CD4-positive, alpha-beta T cell (primary cell): ENCODE data around the gene PRM1. TPM values are rescaled to one million over a fixed set of nuclear protein-coding genes. Genes with fewer than 3 reads are reported as not detected.

ENCODE experiments used
- ATAC-seq: fragments of 200-7000 bp; cut with Tn5 transposase; one replicate; pipeline ENCODE4 v1.10.0; 2022; ENCODE audit warnings: mild to moderate bottlenecking; ENCODE audit not compliant: poor library complexity
- CTCF ChIA-PET: fragments of 350-600 bp; sonication (Branson Sonifier 250); formaldehyde crosslinking; loops from one replicate; lab custom pipeline; 2021; ENCODE audit warnings: antibody characterized with exemption, inconsistent platforms; lab: Charles Lee
- POLR2A ChIA-PET: fragments of 350-600 bp; sonication (Branson Sonifier 250); formaldehyde crosslinking; loops from one replicate; lab custom pipeline; 2021; ENCODE audit warnings: antibody characterized with exemption, inconsistent platforms; lab: Charles Lee
- DNase-seq, 14 experiments: peaks; one replicate each; pipeline ENCODE4 v3.0.0-alpha.2; 2013 to 2020; ENCODE audit warnings: mixed read lengths in 2 of 14
- H3K27ac ChIP-seq, 2 donors: one replicate each; pipeline versions ENCODE4 v1.5.1 to v1.7.0; 2013; ENCODE audit warnings: low read length in 2 of 2, low read depth in 1 of 2, mild to moderate bottlenecking in 1 of 2
- H3K27me3 ChIP-seq, 2 experiments: 1 replicate in 1 of 2; 2 replicates in 1 of 2; pipeline versions ENCODE4 v1.6.1 to v1.7.0; 2013; ENCODE audit warnings: low read length in 2 of 2, control low read depth in 1 of 2, mild to moderate bottlenecking in 1 of 2, moderate library complexity in 1 of 2; ENCODE audit not compliant: insufficient read depth in 2 of 2, control insufficient read depth in 1 of 2
- H3K36me3 ChIP-seq: one replicate; pipeline ENCODE4 v1.6.1; 2013; ENCODE audit warnings: low read length, control low read depth; ENCODE audit not compliant: insufficient read depth
- H3K4me1 ChIP-seq: one replicate; pipeline ENCODE4 v1.6.1; 2013; ENCODE audit warnings: low read length, control low read depth; ENCODE audit not compliant: insufficient read depth
- H3K4me3 ChIP-seq: one replicate; pipeline ENCODE4 v1.5.1; 2013; ENCODE audit warnings: mild to moderate bottlenecking, low read length, moderate library complexity
- H3K9me3 ChIP-seq, 2 experiments: 1 replicate in 1 of 2; 2 replicates in 1 of 2; pipeline versions ENCODE4 v1.6.1 to v1.7.0; 2013; ENCODE audit warnings: low read length in 2 of 2, mild to moderate bottlenecking in 2 of 2, control low read depth in 1 of 2, moderate library complexity in 1 of 2; ENCODE audit not compliant: control insufficient read depth in 1 of 2, insufficient read depth in 1 of 2
- H3K27ac Mint-ChIP-seq: one replicate; pipeline ENCODE4 v1.8.0; 2020; ENCODE audit warnings: mixed read lengths
- H3K27me3 Mint-ChIP-seq: one replicate; pipeline ENCODE4 v1.8.0; 2021; ENCODE audit warnings: mixed read lengths
- H3K36me3 Mint-ChIP-seq: one replicate; pipeline ENCODE4 v1.8.0; 2021; ENCODE audit warnings: low read depth, mixed read lengths
- H3K4me1 Mint-ChIP-seq: one replicate; pipeline ENCODE4 v1.8.0; 2021; ENCODE audit warnings: low read depth, mixed read lengths
- H3K4me3 Mint-ChIP-seq: one replicate; pipeline ENCODE4 v1.8.0; 2020; ENCODE audit warnings: mild to moderate bottlenecking, mixed read lengths
- H3K9me3 Mint-ChIP-seq: one replicate; pipeline ENCODE4 v1.8.0; 2020; ENCODE audit warnings: mixed read lengths
- intact Hi-C, 2 experiments: fragments of 100-400 bp; cut with DNase I in 1 of 2; cut with micrococcal nuclease in 1 of 2; formaldehyde crosslinking; loops; one replicate each; pipeline versions ENCODE4 v1.15.1 to v1.9.0; 2023 to 2025; cut with DNase I, micrococcal nuclease
- total RNA-seq, 174 experiments: library from RNA in 2 of 174; stranded (reverse) in 2 of 174; gene quantifications; one replicate each; pipeline ENCODE4 v1.2.3 and lab custom pipeline; 2021 to 2026
- TF ChIP-seq, protein P1 (sequence below): fragments of 200-600 bp; IDR thresholded peaks from one replicate; pipeline ENCODE4 v1.8.0; 2022; ENCODE audit warnings: antibody characterized with exemption, mild to moderate bottlenecking

The PRM1 gene
- total RNA-seq, 2 experiments from 2014 or later, result not detected

DNA sequence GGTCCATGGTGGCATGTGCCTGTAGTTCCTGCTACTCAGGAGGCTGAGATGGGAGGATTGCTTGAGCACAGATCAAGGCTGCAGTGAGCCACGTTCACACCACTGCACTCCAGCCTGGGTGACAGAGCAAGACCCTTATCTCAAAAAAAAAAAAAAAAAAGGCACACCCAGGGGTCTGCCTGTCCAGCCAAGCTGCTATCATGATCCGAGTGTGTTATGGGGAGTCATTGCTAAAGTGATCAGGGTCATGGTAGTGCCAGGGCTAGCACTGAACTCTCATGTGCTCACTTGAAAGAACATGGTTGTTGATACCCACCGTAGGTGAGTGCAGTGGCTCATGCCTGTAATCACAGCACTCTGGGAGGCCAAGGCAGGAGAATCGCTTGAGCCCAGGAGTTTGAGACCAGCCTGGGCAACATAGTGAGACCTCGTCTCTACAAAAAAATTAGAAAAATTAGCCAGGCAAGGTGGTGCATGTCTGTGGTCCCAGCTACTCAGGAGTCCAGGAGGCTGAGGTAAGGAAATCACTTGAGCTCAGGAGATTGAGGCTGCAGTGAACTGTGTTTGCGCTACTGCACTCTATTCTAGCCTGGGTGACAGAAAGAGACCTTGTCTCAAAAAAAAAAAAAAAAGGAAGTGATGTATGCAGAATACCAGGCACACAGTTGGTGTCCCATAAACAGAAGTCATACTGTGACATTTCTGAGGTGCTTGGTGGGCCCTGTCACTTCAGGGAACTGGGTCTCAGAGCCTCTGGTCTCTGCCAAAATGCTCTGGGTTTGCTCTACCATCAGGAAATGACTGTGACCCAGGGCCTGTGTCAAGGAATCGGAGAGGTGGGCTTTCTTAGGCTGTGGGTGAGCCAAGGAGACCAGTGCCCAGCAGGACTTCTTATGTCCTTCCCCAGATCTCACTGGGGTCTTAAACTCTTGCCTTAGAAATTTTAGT is 2.2 kb downstream of the PRM1 start:
- DNase-seq, result no peak
- TF ChIP-seq, protein P1, sequence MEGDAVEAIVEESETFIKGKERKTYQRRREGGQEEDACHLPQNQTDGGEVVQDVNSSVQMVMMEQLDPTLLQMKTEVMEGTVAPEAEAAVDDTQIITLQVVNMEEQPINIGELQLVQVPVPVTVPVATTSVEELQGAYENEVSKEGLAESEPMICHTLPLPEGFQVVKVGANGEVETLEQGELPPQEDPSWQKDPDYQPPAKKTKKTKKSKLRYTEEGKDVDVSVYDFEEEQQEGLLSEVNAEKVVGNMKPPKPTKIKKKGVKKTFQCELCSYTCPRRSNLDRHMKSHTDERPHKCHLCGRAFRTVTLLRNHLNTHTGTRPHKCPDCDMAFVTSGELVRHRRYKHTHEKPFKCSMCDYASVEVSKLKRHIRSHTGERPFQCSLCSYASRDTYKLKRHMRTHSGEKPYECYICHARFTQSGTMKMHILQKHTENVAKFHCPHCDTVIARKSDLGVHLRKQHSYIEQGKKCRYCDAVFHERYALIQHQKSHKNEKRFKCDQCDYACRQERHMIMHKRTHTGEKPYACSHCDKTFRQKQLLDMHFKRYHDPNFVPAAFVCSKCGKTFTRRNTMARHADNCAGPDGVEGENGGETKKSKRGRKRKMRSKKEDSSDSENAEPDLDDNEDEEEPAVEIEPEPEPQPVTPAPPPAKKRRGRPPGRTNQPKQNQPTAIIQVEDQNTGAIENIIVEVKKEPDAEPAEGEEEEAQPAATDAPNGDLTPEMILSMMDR, result no peak
- intact Hi-C loops, result no loop called here
- H3K9me3 ChIP-seq, result no peaks in the 10 kb centered on the region
- H3K4me3 ChIP-seq, result no peak overlapping the region
- ATAC-seq, result no peak
- ChIA-PET POLR2A (interaction anchor here (1.3 kb wide), 1 partner anchor 19 kb away, joined by 3 read pairs; no protein-coding TSS in a partner anchor), CTCF (no interaction called here)
- no peaks in the 10 kb centered on the region for H3K9me3 Mint-ChIP-seq
- no peaks in the 10 kb centered on the region for H3K27me3 ChIP-seq
- no peak overlapping the region for H3K4me3 Mint-ChIP-seq
- H3K27ac ChIP-seq, result no peak overlapping the region
- no peak overlapping the region for H3K27ac Mint-ChIP-seq
- no peaks in the 10 kb centered on the region for H3K4me1 Mint-ChIP-seq
- H3K36me3 ChIP-seq, result no peaks in the 10 kb centered on the region
- no peaks in the 10 kb centered on the region for H3K36me3 Mint-ChIP-seq
- H3K27me3 Mint-ChIP-seq, result no peaks in the 10 kb centered on the region
- no peaks in the 10 kb centered on the region for H3K4me1 ChIP-seq

DNA sequence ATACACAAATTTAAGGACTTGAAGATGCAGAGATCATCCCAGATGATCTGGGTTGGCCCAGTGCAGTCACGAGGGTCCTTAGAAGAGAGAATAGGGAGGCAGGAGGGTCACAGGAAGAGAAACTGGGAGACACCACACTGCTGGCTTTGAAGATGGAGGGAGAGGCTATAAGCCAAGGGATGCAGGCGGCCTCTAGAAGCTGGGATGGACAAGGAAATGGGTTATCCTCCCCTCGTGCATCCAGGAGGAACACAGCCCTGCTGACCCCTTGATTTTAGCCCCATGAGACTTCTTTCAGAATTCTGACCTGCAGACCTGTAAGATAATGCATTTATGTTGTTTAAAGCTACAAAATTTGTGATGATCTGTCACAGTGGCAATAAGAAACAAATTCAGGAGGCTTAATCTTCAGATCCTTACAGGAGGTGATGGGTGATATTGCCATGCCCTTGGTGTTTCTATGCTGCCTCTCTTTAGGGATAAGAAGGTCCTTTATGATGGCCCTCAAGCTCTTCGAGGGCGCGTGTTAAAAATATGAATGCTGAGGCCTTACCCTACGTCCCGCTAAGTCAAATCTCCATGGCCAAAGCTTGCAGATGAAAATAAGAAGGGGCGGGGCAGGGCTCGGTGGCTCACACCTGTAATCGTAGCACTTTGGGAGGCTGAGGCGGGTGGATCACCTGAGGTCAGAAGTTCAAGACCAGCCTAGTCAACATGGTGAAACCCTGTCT is 3.4 kb downstream of the PRM1 start:
- H3K36me3 Mint-ChIP-seq, result no peaks in the 10 kb centered on the region
- Histone ChIP-seq H3K27me3 (no peaks in the 10 kb centered on the region), H3K36me3 (no peaks in the 10 kb centered on the region), H3K9me3 (no peaks in the 10 kb centered on the region), H3K27ac (no peak overlapping the region), H3K4me3 (no peak overlapping the region), H3K4me1 (no peaks in the 10 kb centered on the region)
- no peaks in the 10 kb centered on the region for H3K9me3 Mint-ChIP-seq
- ChIA-PET POLR2A (interaction anchor here (1.3 kb wide), 1 partner anchor 20 kb away, joined by 3 read pairs; no protein-coding TSS in a partner anchor), CTCF (no interaction called here)
- ATAC-seq (no peak), DNase-seq (no peak)
- intact Hi-C loops, result no loop called here
- no peak overlapping the region for H3K27ac Mint-ChIP-seq
- TF ChIP-seq, protein P1, result no peak
- H3K27me3 Mint-ChIP-seq, result no peaks in the 10 kb centered on the region
- H3K4me3 Mint-ChIP-seq, result no peak overlapping the region
- no peaks in the 10 kb centered on the region for H3K4me1 Mint-ChIP-seq

DNA sequence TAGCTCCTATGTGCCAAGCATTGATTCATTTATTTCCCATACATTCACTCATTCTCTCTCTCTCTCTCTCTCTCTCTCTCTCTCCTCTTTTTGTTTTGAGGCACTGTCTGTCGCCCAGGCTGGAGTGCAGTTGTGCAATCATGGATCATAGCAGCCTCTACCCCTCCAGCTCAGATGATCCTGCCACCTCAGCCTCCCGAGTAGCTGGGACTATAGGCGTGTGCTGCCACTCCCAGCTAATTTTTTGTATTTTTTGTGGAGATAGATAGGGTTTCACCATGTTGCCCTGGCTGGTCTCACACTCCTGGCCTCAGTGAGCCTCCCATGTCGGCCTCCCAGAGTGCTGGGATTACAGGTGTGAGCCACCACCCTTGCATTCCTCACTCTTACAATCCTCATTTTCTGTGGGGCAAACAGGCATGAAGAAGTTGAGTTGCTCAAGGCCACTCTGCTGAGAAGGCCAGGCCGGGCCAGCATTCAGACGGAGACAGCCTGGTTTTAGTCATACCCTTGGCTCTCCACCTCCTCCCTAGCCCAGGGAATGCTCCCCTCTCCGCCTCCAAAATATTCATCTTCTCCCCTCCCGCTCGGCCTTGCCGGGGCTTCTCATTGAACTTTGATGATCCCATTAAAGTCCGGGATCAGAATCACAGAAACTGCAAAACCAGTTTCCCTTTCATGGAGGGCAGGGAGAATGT is 4.1 kb downstream of the PRM1 start:
- no peaks in the 10 kb centered on the region for H3K27me3 Mint-ChIP-seq
- ChIA-PET POLR2A (no interaction called here), CTCF (no interaction called here)
- no peaks in the 10 kb centered on the region for H3K36me3 ChIP-seq
- no peaks in the 10 kb centered on the region for H3K9me3 Mint-ChIP-seq
- TF ChIP-seq, protein P1, result no peak
- no peaks in the 10 kb centered on the region for H3K4me1 Mint-ChIP-seq
- H3K36me3 Mint-ChIP-seq, result no peaks in the 10 kb centered on the region
- H3K27ac ChIP-seq, result no peak overlapping the region
- DNase-seq (no peak), ATAC-seq (no peak)
- H3K4me1 ChIP-seq, result no peaks in the 10 kb centered on the region
- H3K27me3 ChIP-seq, result no peaks in the 10 kb centered on the region
- intact Hi-C loops, result no loop called here
- H3K9me3 ChIP-seq, result no peaks in the 10 kb centered on the region
- no peak overlapping the region for H3K27ac Mint-ChIP-seq
- H3K4me3 ChIP-seq, result no peak overlapping the region
- no peak overlapping the region for H3K4me3 Mint-ChIP-seq
